CD4-positive, alpha-beta T cell treated with Interleukin-4 for 4 hours (primary cell): ENCODE measurements around the gene TSSC4.

Source experiments
- DNase-seq: peaks from one replicate; pipeline ENCODE4 v3.0.0-alpha.2; 2020

Gene TSSC4

GRCh38 chr11:2420502-2421225, 20.1 kb downstream of the TSSC4 start:
- peak; percentile 52 for DNase-seq

GRCh38 chr11:2421226-2421994, 20.9 kb downstream of the TSSC4 start:
- DNase-seq, result no peak

GRCh38 chr11:2421996-2422395, 21.4 kb downstream of the TSSC4 start:
- DNase-seq, result no peak

GRCh38 chr11:2422461-2423156, 22.1 kb downstream of the TSSC4 start:
- DNase-seq, result no peak

- DNase-seq, result no peak
These were observed 22.8 kb downstream of the TSSC4 start for GRCh38 chr11:2423157-2424025.

- no peak for DNase-seq
These were observed 24.4 kb downstream of the TSSC4 start for GRCh38 chr11:2424811-2425495.

- DNase-seq, result no peak
These were observed 25.0 kb downstream of the TSSC4 start for GRCh38 chr11:2425506-2425905.

- no peak for DNase-seq
These were observed 25.7 kb downstream of the TSSC4 start for GRCh38 chr11:2426221-2426620.

GRCh38 chr11:2426826-2427521, 26.4 kb downstream of the TSSC4 start:
- DNase-seq, result no peak

GRCh38 chr11:2427721-2428321, 27.3 kb downstream of the TSSC4 start:
- DNase-seq, result no peak

GRCh38 chr11:2428322-2428795, 27.8 kb downstream of the TSSC4 start:
- peak; percentile 74 for DNase-seq

GRCh38 chr11:2431395-2431794, 30.8 kb downstream of the TSSC4 start:
- no peak for DNase-seq

GRCh38 chr11:2432171-2432621, 31.6 kb downstream of the TSSC4 start:
- DNase-seq, result no peak

GRCh38 chr11:2432628-2433071, 32.1 kb downstream of the TSSC4 start:
- no peak for DNase-seq

GRCh38 chr11:2433106-2433925, 32.8 kb downstream of the TSSC4 start:
- no peak for DNase-seq

- DNase-seq, result no peak
These were observed 33.5 kb downstream of the TSSC4 start for GRCh38 chr11:2434008-2434407.

GRCh38 chr11:2434506-2435255, 34.1 kb downstream of the TSSC4 start:
- no peak for DNase-seq

GRCh38 chr11:2435288-2436012, 34.9 kb downstream of the TSSC4 start:
- DNase-seq, result no peak
